Measurements from ENCODE around the gene WWOX. TPM values are rescaled to one million over a fixed set of nuclear protein-coding genes. Genes with fewer than 3 reads are reported as not detected.

The WWOX gene
- polyA plus RNA-seq, 1 donor (not counting 4 experiments of a cell fraction or from before 2014, with no cell fraction given) = 5.1 TPM

DNA sequence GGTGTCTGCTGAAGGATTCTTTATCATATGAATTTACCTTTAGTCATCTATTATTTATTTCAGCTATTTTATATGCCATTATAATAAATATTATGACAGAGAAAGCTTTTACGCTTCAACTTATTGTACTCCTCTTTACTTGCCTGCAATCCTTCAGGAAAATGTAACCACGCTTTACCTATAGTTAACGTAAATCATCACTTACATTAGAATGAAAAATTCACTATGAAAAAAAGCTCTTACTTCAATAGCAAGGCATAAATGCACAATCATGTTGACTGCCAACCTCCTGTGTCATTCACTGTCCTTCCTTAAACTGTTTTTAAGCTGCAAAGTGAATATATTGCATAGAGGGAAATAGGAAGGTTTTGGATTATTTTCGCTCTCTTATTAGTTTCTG lies 277.9 kb downstream of the WWOX start:
- Histone ChIP-seq H3K4me1 (ENCODE audit: control insufficient read depth, extremely low read depth, insufficient read depth, low read length) (no peaks in the 10 kb centered on the region), H3K4me2 (ENCODE audit: control insufficient read depth, extremely low read depth, insufficient read depth, low read depth, low read length) (no peak overlapping the region), H3K27me3 (ENCODE audit: control insufficient read depth, extremely low read depth, insufficient read depth, low read length) (no peaks in the 10 kb centered on the region), H3K4me3 (ENCODE audit: control insufficient read depth in 2 of 3, extremely low read depth in 1 of 3, insufficient read depth in 2 of 3, low read depth in 1 of 3, low read length in 3 of 3) (no peak overlapping the region), H3K79me2 (ENCODE audit: control insufficient read depth, insufficient read depth, low read length) (no peaks in the 10 kb centered on the region), H3K9me1 (ENCODE audit: control insufficient read depth, extremely low read depth, insufficient read depth, low read length) (no peaks in the 10 kb centered on the region), H3K9me3 (ENCODE audit: control insufficient read depth, low read depth, low read length) (no peaks in the 10 kb centered on the region), H2AFZ (ENCODE audit: control insufficient read depth, low read length) (no peak overlapping the region), H3K27ac (ENCODE audit: control insufficient read depth, insufficient read depth, low read length) (no peak overlapping the region), H3K36me3 (ENCODE audit: control insufficient read depth in 2 of 2, extremely low read depth in 1 of 2, insufficient read depth in 2 of 2, low read length in 2 of 2) (no peaks in the 10 kb centered on the region), H4K20me1 (ENCODE audit: control insufficient read depth, extremely low read depth, insufficient read depth, low read length) (no peaks in the 10 kb centered on the region), H3K9ac (ENCODE audit: control insufficient read depth, extremely low read depth, insufficient read depth, low read length) (no peak overlapping the region)
- TF ChIP-seq, protein P1, sequence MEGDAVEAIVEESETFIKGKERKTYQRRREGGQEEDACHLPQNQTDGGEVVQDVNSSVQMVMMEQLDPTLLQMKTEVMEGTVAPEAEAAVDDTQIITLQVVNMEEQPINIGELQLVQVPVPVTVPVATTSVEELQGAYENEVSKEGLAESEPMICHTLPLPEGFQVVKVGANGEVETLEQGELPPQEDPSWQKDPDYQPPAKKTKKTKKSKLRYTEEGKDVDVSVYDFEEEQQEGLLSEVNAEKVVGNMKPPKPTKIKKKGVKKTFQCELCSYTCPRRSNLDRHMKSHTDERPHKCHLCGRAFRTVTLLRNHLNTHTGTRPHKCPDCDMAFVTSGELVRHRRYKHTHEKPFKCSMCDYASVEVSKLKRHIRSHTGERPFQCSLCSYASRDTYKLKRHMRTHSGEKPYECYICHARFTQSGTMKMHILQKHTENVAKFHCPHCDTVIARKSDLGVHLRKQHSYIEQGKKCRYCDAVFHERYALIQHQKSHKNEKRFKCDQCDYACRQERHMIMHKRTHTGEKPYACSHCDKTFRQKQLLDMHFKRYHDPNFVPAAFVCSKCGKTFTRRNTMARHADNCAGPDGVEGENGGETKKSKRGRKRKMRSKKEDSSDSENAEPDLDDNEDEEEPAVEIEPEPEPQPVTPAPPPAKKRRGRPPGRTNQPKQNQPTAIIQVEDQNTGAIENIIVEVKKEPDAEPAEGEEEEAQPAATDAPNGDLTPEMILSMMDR (optimal IDR thresholded peaks at IDR 0.05 in 1 of 3, IDR thresholded peaks at IDR 0.05 in 1 of 3, conservative IDR thresholded peaks at IDR 0.05 in 1 of 3; ENCODE audit: extremely low read depth in 1 of 3, insufficient read depth in 2 of 3, low read length in 3 of 3) = no peak
- no peak for TF ChIP-seq EZH2 (IDR thresholded peaks at IDR 0.05; ENCODE audit: low read length)
- FAIRE-seq (no peak), DNase-seq (ENCODE audit: low read depth, low spot score) (no peak)
- dilution Hi-C loops (cut with MboI; ENCODE audit: extremely low pct_ligation_motif_present, low sequenced_read_pairs) = no loop called here

DNA sequence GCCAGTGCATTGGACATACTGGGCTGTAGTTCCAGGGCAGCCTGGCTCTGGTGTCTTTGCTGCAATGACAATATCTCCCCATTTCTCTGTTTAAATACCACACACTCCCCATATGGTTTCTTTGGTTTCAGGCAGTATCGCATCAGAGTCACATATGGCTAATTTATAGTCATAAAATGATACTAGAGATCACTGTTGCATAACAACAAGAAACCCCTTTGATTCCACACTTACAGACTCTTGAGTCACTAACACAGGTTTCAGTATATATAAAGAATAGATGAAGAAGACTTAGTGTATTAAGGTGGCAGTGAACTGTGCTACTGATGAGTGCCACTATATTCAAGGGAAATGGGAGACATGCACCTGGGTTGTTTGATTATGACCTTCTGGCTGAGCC lies 281.6 kb downstream of the WWOX start:
- H3K9me1 ChIP-seq (ENCODE audit: control insufficient read depth, extremely low read depth, insufficient read depth, low read length) = no peaks in the 10 kb centered on the region
- no peak overlapping the region for H2AFZ ChIP-seq (ENCODE audit: control insufficient read depth, low read length)
- no peak overlapping the region for H3K27ac ChIP-seq (ENCODE audit: control insufficient read depth, insufficient read depth, low read length)
- dilution Hi-C loops (cut with MboI; ENCODE audit: extremely low pct_ligation_motif_present, low sequenced_read_pairs) = no loop called here
- no peak for FAIRE-seq
- H3K79me2 ChIP-seq (ENCODE audit: control insufficient read depth, insufficient read depth, low read length) = no peaks in the 10 kb centered on the region
- H3K4me1 ChIP-seq (ENCODE audit: control insufficient read depth, extremely low read depth, insufficient read depth, low read length) = no peaks in the 10 kb centered on the region
- H3K4me3 ChIP-seq (ENCODE audit: control insufficient read depth in 2 of 3, extremely low read depth in 1 of 3, insufficient read depth in 2 of 3, low read depth in 1 of 3, low read length in 3 of 3) = no peak overlapping the region
- H3K9me3 ChIP-seq (ENCODE audit: control insufficient read depth, low read depth, low read length) = no peaks in the 10 kb centered on the region
- H4K20me1 ChIP-seq (ENCODE audit: control insufficient read depth, extremely low read depth, insufficient read depth, low read length) = no peaks in the 10 kb centered on the region
- no peaks in the 10 kb centered on the region for H3K27me3 ChIP-seq (ENCODE audit: control insufficient read depth, extremely low read depth, insufficient read depth, low read length)
- TF ChIP-seq, protein P1 (optimal IDR thresholded peaks at IDR 0.05 in 1 of 3, IDR thresholded peaks at IDR 0.05 in 1 of 3, conservative IDR thresholded peaks at IDR 0.05 in 1 of 3; ENCODE audit: extremely low read depth in 1 of 3, insufficient read depth in 2 of 3, low read length in 3 of 3) = no peak
- H3K36me3 ChIP-seq (ENCODE audit: control insufficient read depth in 2 of 2, extremely low read depth in 1 of 2, insufficient read depth in 2 of 2, low read length in 2 of 2) = no peaks in the 10 kb centered on the region
- H3K9ac ChIP-seq (ENCODE audit: control insufficient read depth, extremely low read depth, insufficient read depth, low read length) = no peak overlapping the region
- no peak overlapping the region for H3K4me2 ChIP-seq (ENCODE audit: control insufficient read depth, extremely low read depth, insufficient read depth, low read depth, low read length)
- no peak for DNase-seq (ENCODE audit: low read depth, low spot score)

Data from keratinocyte (primary cell).